ENCODE measurements around the gene SIN3B.

SIN3B gene

DNA sequence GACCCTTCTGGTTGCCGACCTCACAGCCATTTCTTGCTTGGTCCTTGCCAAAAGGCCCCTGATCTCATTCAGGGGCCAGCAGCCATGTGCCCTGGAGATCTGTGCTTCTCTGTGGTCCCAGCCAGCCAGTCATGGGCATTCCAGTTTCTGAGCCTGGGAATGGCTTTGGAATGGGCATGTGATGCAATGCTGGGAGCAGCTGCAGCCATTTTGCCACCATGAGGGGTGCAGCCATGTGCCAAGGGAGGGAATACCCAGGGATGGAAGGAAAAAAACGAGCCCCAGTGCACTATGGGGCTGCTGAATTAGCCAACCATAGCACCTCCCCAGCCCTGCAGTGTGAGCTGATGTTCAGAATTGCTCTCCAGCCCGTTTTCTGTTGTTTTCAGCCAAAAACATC lies 85.9 kb downstream of the SIN3B start:
- TF ChIP-seq GATA3 (IDR thresholded peaks at IDR 0.05; ENCODE audit: low read depth, low read length), result no peak
- no peak for TF ChIP-seq GATA2 (IDR thresholded peaks at IDR 0.05; ENCODE audit: low read depth, low read length)

DNA sequence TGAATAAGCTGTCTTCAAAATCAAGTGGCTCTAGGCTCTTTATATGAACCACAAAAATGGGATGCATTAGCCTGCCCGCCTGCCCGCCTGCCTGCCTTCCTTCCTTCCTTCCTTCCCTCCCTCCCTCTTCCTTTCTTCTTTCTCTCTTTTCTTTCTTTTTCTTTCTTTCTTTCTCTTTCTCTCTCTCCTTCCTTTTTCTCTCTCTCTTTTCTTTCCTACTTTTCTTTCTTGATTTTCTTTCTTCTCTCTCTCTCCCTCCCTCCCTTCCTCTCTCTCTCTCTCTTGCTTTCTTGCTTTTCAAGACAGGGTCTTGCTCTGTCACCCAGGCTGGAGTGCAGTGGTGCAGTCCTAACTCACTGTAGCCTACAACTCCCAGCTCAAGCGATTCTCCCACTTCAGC lies 86.5 kb downstream of the SIN3B start:
- TF ChIP-seq GATA3 (IDR thresholded peaks at IDR 0.05; ENCODE audit: low read depth, low read length) (no peak), GATA2 (IDR thresholded peaks at IDR 0.05; ENCODE audit: low read depth, low read length) (no peak)

DNA sequence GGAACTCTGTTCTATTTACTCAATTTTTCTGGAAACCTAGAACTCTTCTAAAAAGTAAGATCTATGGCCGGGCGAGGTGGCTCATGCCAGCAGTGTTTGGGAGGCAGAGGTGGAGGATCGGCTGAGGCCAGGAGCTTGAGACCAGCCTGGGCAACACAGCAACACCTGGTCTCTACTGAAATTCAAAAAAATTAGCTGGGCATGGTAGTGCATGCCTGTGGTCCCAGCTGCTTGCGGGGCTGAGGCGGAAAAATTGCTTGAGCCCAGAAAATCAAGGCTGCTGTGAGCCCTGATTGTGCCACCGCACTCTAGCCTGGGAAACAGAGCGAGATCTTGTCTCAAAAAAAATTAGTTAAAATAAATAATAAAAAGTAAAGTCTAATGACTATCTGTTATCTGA lies 88.2 kb downstream of the SIN3B start:
- TF ChIP-seq GATA2 (IDR thresholded peaks at IDR 0.05; ENCODE audit: low read depth, low read length), result no peak
- TF ChIP-seq GATA3 (IDR thresholded peaks at IDR 0.05; ENCODE audit: low read depth, low read length), result no peak

DNA sequence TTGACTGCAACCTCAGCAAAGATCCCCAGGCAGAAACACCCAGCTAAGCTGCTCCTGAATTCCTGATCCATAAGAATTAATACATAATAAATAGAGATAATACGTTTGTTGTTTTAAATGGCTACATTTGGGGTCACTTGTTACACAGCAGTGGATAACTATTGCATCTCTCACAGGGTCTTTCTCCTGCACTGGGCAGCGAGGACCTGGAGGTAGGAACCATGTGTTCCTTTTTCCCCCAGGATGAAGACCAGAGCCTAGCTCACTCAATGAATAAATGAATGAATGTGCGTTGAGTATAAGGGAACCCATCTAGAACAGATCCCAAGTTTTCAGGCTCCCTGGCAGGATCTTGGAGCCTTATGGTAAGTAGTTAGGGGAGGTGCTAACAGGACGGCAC lies 90.3 kb downstream of the SIN3B start:
- TF ChIP-seq GATA3 (IDR thresholded peaks at IDR 0.05; ENCODE audit: low read depth, low read length) (no peak), GATA2 (IDR thresholded peaks at IDR 0.05; ENCODE audit: low read depth, low read length) (no peak)

DNA sequence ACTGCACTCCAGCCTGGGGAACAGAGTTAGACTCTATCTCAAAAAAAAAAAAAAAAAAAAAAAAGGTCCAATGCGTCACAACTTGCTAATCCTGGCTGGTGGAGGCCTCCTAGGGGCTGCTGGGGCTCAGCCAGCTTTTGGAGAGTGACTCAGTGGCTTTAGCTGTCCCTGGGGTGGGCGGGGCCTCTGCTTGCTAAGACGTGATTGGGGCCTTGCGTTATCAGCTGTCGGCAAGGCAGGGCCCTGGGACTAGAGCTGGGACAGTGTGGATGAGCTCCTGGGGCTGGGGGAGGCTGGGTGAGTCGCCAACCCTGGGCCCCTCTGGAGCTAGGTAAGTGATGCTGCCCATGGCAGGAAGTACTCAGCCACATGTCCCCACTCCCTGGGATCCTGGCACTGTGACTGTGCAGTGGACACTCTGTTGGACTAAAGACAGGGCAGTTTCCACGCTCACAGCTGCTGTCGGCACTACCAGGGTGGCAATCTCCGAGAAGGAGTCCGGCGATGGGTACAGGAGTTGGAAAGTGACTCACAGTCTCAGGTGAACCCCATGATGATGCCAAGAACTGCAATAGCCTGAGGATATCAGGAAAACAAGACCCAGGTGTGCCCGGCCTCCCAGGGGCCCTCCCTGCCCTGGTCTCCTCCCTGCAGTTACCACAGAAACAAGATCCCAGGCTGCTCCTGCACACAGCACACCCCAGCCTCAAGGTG lies 91.8 kb downstream of the SIN3B start:
- TF ChIP-seq GATA3 (IDR thresholded peaks at IDR 0.05; ENCODE audit: low read depth, low read length) (no peak), GATA2 (IDR thresholded peaks at IDR 0.05; ENCODE audit: low read depth, low read length) (no peak)

DNA sequence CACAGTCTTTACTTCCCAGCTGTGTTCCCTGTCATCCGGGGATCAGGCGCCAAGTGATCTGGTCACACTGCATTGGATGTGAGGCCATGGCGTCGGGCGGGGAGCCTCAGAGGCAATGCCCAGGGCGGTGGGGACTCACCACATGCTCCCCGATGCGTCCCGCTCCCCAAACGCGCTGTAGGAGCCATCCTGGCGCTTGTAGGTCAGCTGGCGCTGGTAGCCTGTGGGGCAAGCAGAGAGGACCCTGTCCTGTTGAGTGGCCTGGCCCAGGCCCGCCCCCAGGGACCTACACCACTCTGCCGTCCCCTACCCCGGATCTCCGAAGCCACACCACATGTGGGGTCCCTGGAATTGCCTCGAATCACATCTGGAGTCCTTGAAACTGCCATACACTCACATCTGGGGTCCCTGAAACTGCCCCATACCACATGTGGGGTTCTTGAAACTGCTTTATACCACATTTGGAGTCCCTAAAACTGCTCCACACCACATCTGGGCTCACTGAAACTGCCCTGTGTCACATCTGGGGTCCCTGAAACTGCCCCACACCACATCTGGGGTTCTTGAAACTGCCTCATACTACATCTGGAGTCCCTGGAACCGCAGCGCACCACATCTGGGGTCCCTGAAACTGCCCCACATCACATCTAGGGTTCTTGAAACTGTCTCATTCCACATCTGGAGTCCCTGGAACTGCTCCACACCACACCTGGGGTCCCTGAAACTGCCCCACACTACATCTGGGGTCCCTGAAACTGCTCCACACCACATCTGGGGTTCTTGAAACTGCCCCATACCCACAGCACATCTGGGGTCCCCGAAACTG lies 92.8 kb downstream of the SIN3B start:
- TF ChIP-seq GATA2 (IDR thresholded peaks at IDR 0.05; ENCODE audit: low read depth, low read length) (no peak), GATA3 (IDR thresholded peaks at IDR 0.05; ENCODE audit: low read depth, low read length) (no peak)

DNA sequence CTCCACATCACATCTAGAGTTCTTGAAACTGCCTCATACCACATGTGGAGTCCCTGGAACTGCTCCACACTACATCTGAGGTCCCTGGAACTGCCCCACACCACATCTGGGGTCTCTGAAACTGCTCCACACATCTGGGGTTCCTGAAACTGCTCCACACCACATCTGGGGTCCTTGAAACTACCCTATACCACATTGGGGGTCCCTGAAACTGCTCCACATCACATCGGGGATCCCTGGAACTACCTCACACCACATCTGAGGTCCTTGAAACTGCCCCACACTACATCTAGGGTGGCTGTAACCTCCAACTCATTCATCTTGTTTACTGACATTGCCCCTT lies 93.4 kb downstream of the SIN3B start:
- no peak for TF ChIP-seq GATA2 (IDR thresholded peaks at IDR 0.05; ENCODE audit: low read depth, low read length)
- no peak for TF ChIP-seq GATA3 (IDR thresholded peaks at IDR 0.05; ENCODE audit: low read depth, low read length)

DNA sequence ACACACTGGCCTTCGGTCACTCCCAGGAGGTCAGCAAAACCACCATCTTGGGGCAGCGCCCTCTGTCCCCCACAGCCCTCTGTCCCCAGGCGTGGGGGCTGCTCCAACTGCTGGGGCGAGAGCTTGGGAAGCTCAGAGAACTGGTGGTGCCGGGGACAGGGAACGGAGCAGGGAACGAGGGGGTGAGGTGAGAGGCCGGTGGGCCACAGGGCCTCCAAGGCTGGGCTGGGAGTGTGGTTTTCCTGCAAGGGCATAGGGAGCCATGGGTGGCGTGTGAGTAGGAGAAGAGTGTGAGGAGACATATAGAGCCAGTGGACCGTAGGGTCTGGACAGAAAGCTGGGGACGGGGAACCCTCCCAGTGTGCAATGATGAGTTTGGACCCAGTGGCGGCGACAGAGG lies 93.8 kb downstream of the SIN3B start:
- TF ChIP-seq GATA2 (IDR thresholded peaks at IDR 0.05; ENCODE audit: low read depth, low read length) (no peak), GATA3 (IDR thresholded peaks at IDR 0.05; ENCODE audit: low read depth, low read length) (no peak)

DNA sequence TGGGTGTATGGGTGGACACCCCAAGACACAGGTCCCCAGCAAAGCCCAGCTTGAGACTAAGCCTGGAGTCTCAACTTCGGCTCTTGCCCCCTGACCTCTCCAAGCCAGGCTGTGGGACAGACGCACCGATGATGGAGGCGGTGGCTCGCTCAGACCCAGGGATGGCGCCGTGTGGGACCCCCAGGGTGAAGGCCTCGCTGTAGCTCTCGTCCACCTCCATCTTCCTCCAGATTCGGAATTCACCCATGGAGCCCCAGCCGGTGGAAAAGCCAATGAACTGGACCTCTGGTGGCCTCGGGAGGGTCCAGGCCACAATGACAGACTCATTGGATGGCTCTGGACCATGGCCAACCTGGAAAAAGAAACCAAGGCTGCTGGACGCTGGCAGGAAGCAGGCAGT lies 98.7 kb downstream of the SIN3B start:
- TF ChIP-seq GATA3 (IDR thresholded peaks at IDR 0.05; ENCODE audit: low read depth, low read length) (no peak), GATA2 (IDR thresholded peaks at IDR 0.05; ENCODE audit: low read depth, low read length) (no peak)

DNA sequence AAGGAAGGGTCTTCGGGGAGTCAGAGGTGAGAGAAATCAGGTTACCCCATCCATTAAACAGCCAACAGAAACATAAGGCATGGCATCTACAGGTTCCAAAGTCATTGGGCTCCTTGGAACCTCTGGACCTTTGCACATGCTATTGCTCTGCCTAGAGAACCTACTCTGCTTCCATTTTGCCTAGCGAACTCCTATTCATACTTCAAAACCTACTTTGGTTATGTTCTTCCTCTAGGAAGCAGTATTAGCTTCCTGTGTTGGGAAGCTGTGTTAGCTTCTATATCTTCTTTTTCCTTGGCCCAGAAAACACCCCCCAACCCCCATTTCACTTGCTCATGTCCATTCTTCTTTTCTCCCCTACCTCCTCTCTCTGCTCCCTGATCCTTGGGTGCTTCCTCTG lies 99.2 kb downstream of the SIN3B start:
- TF ChIP-seq GATA2 (IDR thresholded peaks at IDR 0.05; ENCODE audit: low read depth, low read length) (no peak), GATA3 (IDR thresholded peaks at IDR 0.05; ENCODE audit: low read depth, low read length) (no peak)

DNA sequence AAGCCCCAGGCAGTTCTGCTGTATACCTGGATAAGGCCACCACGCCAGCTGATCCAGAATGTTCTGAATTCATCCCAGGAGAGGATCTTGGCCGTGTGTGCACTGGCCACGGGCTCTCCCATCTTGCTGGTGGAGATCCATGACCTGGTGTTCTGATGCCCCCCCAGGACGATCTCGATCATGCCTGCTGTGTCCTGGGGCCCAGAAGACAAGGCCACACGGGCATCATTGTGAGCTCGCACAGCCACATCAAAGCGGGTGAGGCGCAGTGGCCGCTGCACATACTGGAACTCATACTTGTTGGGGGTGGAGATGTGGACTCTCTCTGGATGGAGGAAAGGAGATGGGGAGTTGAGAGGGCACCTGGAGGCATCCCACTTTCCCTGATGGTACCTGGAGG lies 99.7 kb downstream of the SIN3B start:
- TF ChIP-seq GATA2 (IDR thresholded peaks at IDR 0.05; ENCODE audit: low read depth, low read length), result no peak
- TF ChIP-seq GATA3 (IDR thresholded peaks at IDR 0.05; ENCODE audit: low read depth, low read length), result no peak
